Caco-2 (cell line): ENCODE data around the gene ADISSP. TPM values are rescaled to one million over a fixed set of nuclear protein-coding genes. Genes with fewer than 3 reads are reported as not detected.

Experiments used
- BruUV-seq: library from RNA; stranded (reverse); fragments of 400-500 nt; replicated peaks from 2 replicates; lab custom pipeline; 2021; lab: Mats Ljungman, UMichigan
- CTCF ChIA-PET: fragments of 300-600 bp; sonication (Branson Sonifier 250); formaldehyde crosslinking; loops from one replicate; lab custom pipeline; 2022; ENCODE audit warnings: antibody characterized with exemption; lab: Charles Lee
- POLR2A ChIA-PET: fragments of 300-600 bp; sonication (Branson Sonifier 250); formaldehyde crosslinking; loops from one replicate; lab custom pipeline; 2022; ENCODE audit warnings: antibody characterized with exemption; lab: Charles Lee
- DNase-seq, 2 experiments: peaks; one replicate each; pipeline versions ENCODE4 v3.0.0 to v3.0.0-alpha.2; 2020 to 2022
- H3K27me3 ChIP-seq: replicated peaks from 2 replicates; pipeline ENCODE4 v1.6.0; 2011; ENCODE audit warnings: low read length; ENCODE audit not compliant: control insufficient read depth, insufficient read depth
- H3K36me3 ChIP-seq: 2 replicates; pipeline ENCODE4 v1.5.1; 2011; ENCODE audit warnings: low read length; ENCODE audit not compliant: control insufficient read depth, insufficient read depth
- H3K4me1 ChIP-seq: fragments of 250-450 bp; sonication (Bioruptor Pico); 2 replicates; pipeline ENCODE4 v1.5.1; 2020; ENCODE audit warnings: mild to moderate bottlenecking
- H3K4me3 ChIP-seq: 2 replicates; pipeline ENCODE4 v1.5.1; 2011; ENCODE audit warnings: low read depth, mild to moderate bottlenecking, control low read depth, low read length
- H3K9me3 ChIP-seq: fragments of 250-450 bp; sonication (Bioruptor Pico); 2 replicates; pipeline ENCODE4 v1.5.1; 2020; ENCODE audit warnings: mild to moderate bottlenecking, moderate library complexity
- H3K27ac Mint-ChIP-seq: one replicate; pipeline ENCODE4 v1.8.0; 2022; ENCODE audit warnings: mixed read lengths; ENCODE audit not compliant: unreplicated experiment
- H3K27me3 Mint-ChIP-seq: one replicate; pipeline ENCODE4 v1.8.0; 2022; ENCODE audit warnings: mixed read lengths; ENCODE audit not compliant: insufficient read depth, unreplicated experiment
- H3K36me3 Mint-ChIP-seq: one replicate; pipeline ENCODE4 v1.8.0; 2022; ENCODE audit warnings: mild to moderate bottlenecking, mixed read lengths; ENCODE audit not compliant: insufficient read depth, unreplicated experiment
- H3K4me1 Mint-ChIP-seq: one replicate; pipeline ENCODE4 v1.8.0; 2022; ENCODE audit warnings: low read depth, mixed read lengths; ENCODE audit not compliant: unreplicated experiment
- H3K4me3 Mint-ChIP-seq: one replicate; pipeline ENCODE4 v1.8.0; 2022; ENCODE audit warnings: mild to moderate bottlenecking, moderate library complexity, mixed read lengths; ENCODE audit not compliant: unreplicated experiment
- H3K9me3 Mint-ChIP-seq: one replicate; pipeline ENCODE4 v1.8.0; 2022; ENCODE audit warnings: mixed read lengths; ENCODE audit not compliant: unreplicated experiment
- CTCF ChIP-seq, 2 experiments: fragments of 200-600 bp in 1 of 2; IDR thresholded peaks; 1 replicate in 1 of 2; 2 replicates in 1 of 2; pipeline versions ENCODE4 v1.5.1 to v1.8.0; 2011 to 2022; ENCODE audit warnings: antibody characterized with exemption in 1 of 2, control low read depth in 1 of 2, inconsistent platforms in 1 of 2, low read depth in 1 of 2, low read length in 1 of 2, mild to moderate bottlenecking in 1 of 2, moderate library complexity in 1 of 2; ENCODE audit not compliant: insufficient read depth in 1 of 2, severe bottlenecking in 1 of 2, unreplicated experiment in 1 of 2
- intact Hi-C: fragments of 100-400 bp; cut with micrococcal nuclease; formaldehyde crosslinking; loops from one replicate; pipeline ENCODE4 v1.10.0; 2022; ENCODE audit not compliant: unreplicated experiment
- total RNA-seq: library from RNA; stranded (reverse); gene quantifications from 2 replicates; pipeline ENCODE4 v1.2.3, GENCODE V29; 2022

ADISSP gene
- total RNA-seq, 1 experiment from 2014 or later: 56.1 TPM

DNA sequence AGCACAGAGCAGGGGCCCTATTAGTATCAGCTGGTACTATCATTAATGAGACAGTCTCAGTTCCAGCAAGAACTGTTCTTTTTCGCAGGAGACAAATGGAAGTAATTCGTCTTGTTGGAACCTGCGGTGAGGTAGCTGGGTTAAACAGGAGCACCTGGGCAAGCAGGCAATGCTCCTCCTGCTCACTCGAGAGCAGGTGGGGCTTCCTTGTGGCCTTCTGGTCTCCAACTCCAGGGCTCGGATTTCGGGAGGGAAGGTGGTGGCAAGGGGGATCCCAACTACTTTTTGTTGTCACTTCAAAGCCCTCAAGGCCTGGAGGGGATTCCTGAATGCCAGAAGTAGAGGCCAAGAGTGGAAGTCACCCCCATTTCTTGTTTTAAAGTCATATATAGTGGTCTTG, 15.0 kb upstream of the ADISSP start:
- Histone ChIP-seq H3K9me3 (no peaks in the 10 kb centered on the region), H3K27me3 (no peaks in the 10 kb centered on the region), H3K4me3 (no peak overlapping the region), H3K36me3 (no peaks in the 10 kb centered on the region), H3K4me1 (peaks cover 29% of the 10 kb centered on the region)
- intact Hi-C loops: no loop called here
- Mint-ChIP-seq H3K27me3 (peaks cover 3% of the 10 kb centered on the region), H3K36me3 (peaks cover 14% of the 10 kb centered on the region), H3K27ac (no peak overlapping the region), H3K9me3 (no peaks in the 10 kb centered on the region), H3K4me1 (no peaks in the 10 kb centered on the region), H3K4me3 (no peak overlapping the region)
- no peak for TF ChIP-seq CTCF (IDR thresholded peaks at IDR 0.05; ENCODE audit: insufficient read depth in 1 of 2, low read depth in 1 of 2, low read length in 1 of 2, severe bottlenecking in 1 of 2, unreplicated experiment in 1 of 2)
- BruUV-seq: no TSS peak
- POLR2A ChIA-PET: no interaction called here
- DNase-seq: no peak
- CTCF ChIA-PET: interaction anchor here (2.6 kb wide), 1 partner anchor 66 kb away, joined by 7 read pairs; no protein-coding TSS in a partner anchor

DNA sequence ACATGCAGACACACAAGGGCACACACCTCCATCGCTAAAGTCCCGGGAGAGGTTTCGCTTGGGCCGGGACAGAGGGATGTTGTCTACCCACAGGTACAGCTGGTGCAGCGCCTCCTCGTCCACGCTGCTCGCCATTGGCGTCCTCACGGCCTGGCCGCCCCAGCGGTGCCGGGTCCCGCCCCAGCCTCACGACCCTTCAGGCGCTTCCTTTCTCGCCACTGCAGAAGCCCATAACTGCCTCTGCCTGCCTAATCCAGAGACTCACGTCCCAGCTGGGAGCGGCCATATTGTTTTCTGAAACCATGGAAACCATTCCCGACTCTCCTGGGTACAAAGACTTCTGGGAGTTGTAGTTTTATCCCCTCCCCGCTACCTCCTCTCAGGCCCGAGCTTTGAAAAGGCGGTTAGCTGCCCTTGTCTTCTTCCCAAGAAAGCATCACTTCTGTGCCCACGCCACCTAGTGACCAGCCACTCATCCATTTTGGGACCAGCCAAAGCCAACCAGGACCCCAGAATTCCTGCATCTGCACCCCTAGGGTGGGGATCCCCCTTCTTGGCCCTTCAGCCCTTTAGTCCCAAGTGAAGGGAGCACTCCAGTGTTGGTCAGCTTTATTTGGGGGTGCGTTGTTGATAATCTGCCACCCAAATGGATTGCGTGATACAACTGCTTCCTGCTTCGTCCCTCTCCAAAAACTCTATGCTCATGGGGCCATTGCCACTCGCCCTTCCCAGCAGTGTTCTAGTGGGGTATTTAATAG, 13.8 kb upstream of the ADISSP start, which contains the start of gene SPEF1:
SPEF1 (minus strand) TSS at position 296 of the 758 bp plus-strand sequence; CDS start at position 135, 161 bp downstream.
- Mint-ChIP-seq H3K4me1 (no peaks in the 10 kb centered on the region), H3K36me3 (peaks cover 14% of the 10 kb centered on the region), H3K27ac (peak within 1 kb of the TSS; percentile 69), H3K27me3 (peaks cover 3% of the 10 kb centered on the region), H3K4me3 (peak within 1 kb of the TSS; percentile 69), H3K9me3 (no peaks in the 10 kb centered on the region)
- Histone ChIP-seq H3K36me3 (no peaks in the 10 kb centered on the region), H3K4me1 (peaks cover 25% of the 10 kb centered on the region), H3K4me3 (peak within 1 kb of the TSS; percentile 42), H3K9me3 (no peaks in the 10 kb centered on the region), H3K27me3 (no peaks in the 10 kb centered on the region)
- no TSS peak for BruUV-seq
- intact Hi-C loops: loop anchor here (1.0 to 2.0 kb wide), 2 partner anchors 13 to 65 kb away; no protein-coding TSS in a partner anchor
- TF ChIP-seq CTCF (IDR thresholded peaks at IDR 0.05; ENCODE audit: insufficient read depth in 1 of 2, low read depth in 1 of 2, low read length in 1 of 2, severe bottlenecking in 1 of 2, unreplicated experiment in 1 of 2): peak; percentile 55 to 60
- POLR2A ChIA-PET: interaction anchor here (0.5 to 1.1 kb wide), 4 partner anchors 12 to 39 kb away, joined by 3 to 10 read pairs (median 4); partner anchors contain the start of genes ADISSP and AP5S1
- CTCF ChIA-PET: interaction anchor here (0.6 to 2.6 kb wide), 14 partner anchors 14 to 311 kb away, joined by 3 to 38 read pairs (median 4); partner anchors contain the start of genes ADISSP and AP5S1
- peak; percentile 93 to 95 for DNase-seq

DNA sequence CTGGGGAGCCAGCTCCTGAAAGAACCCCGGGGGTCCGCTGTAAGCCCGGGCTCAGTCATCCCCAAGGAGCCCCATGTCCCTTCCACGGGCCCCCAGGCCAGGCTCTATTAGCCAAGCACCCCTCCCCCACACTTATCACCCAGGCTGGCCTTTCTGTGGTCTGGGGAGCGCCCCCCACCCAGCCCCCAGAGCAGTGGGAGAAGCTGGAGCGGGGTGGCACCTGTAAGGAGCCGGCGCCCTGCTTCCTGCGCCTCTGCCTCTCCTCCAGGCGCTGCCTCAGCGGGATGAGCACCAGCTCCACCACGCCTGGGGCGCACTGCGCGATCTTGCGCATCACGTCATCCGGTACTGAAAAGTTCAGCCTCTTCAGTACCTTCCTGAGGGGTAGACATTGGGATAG, 11.4 kb upstream of the ADISSP start:
- H3K4me1 ChIP-seq: peaks cover 7% of the 10 kb centered on the region
- TF ChIP-seq CTCF (IDR thresholded peaks at IDR 0.05; ENCODE audit: insufficient read depth in 1 of 2, low read depth in 1 of 2, low read length in 1 of 2, severe bottlenecking in 1 of 2, unreplicated experiment in 1 of 2): no peak
- CTCF ChIA-PET: interaction anchor here (1.1 to 3.3 kb wide), 3 partner anchors 11 to 62 kb away, joined by 3 to 49 read pairs (median 6); partner anchors contain the start of gene ADISSP
- no peaks in the 10 kb centered on the region for H3K27me3 ChIP-seq
- no peaks in the 10 kb centered on the region for H3K36me3 ChIP-seq
- H3K4me3 Mint-ChIP-seq: no peak overlapping the region
- no TSS peak for BruUV-seq
- intact Hi-C loops: no loop called here
- H3K36me3 Mint-ChIP-seq: peaks cover 7% of the 10 kb centered on the region
- H3K27me3 Mint-ChIP-seq: peaks cover 3% of the 10 kb centered on the region
- H3K9me3 Mint-ChIP-seq: no peaks in the 10 kb centered on the region
- DNase-seq: no peak
- POLR2A ChIA-PET: no interaction called here
- H3K4me3 ChIP-seq: no peak overlapping the region
- no peaks in the 10 kb centered on the region for H3K4me1 Mint-ChIP-seq
- no peak overlapping the region for H3K27ac Mint-ChIP-seq
- H3K9me3 ChIP-seq: no peaks in the 10 kb centered on the region
